Lung (tissue), 12 donors: ENCODE measurements around the gene GRB7. TPM values are rescaled to one million over a fixed set of nuclear protein-coding genes. Genes with fewer than 3 reads are reported as not detected.

Experiments
- ATAC-seq: fragments of 200-7000 bp; cut with Tn5 transposase; one replicate; pipeline ENCODE4 v1.9.1; 2020; ENCODE audit warnings: moderate number of reproducible peaks; ENCODE audit not compliant: insufficient read depth, low FRiP score
- DNase-seq, 3 donors: peaks; one replicate each; pipeline ENCODE4 v3.0.0-alpha.2; 2013 to 2017
- H3K27ac ChIP-seq, 2 donors: one replicate each; pipeline ENCODE4 v1.5.1; 2013; ENCODE audit warnings: mild to moderate bottlenecking in 2 of 2, moderate library complexity in 2 of 2, control low read depth in 1 of 2, inconsistent platforms in 1 of 2, low read depth in 1 of 2, low read length in 1 of 2
- H3K27me3 ChIP-seq, 3 donors: one replicate each; pipeline ENCODE4 v1.5.1; 2013; ENCODE audit warnings: low read length in 2 of 3; ENCODE audit not compliant: control insufficient read depth in 3 of 3, insufficient read depth in 3 of 3
- H3K36me3 ChIP-seq, 4 donors: one replicate each; pipeline ENCODE4 v1.5.1; 2013; ENCODE audit warnings: low read length in 4 of 4, mild to moderate bottlenecking in 1 of 4, moderate library complexity in 1 of 4; ENCODE audit not compliant: control insufficient read depth in 4 of 4, insufficient read depth in 4 of 4
- H3K4me1 ChIP-seq, 5 donors: one replicate each; pipeline ENCODE4 v1.5.1; 2013; ENCODE audit warnings: low read length in 5 of 5, mild to moderate bottlenecking in 2 of 5, moderate library complexity in 1 of 5; ENCODE audit not compliant: control insufficient read depth in 5 of 5, insufficient read depth in 5 of 5
- H3K4me3 ChIP-seq: one replicate; pipeline ENCODE4 v1.5.1; 2013; ENCODE audit warnings: mild to moderate bottlenecking, control low read depth, moderate library complexity
- H3K9ac ChIP-seq, 2 donors: one replicate each; pipeline ENCODE4 v1.5.1; 2013; ENCODE audit warnings: low read length in 2 of 2, control low read depth in 1 of 2; ENCODE audit not compliant: insufficient read depth in 1 of 2
- H3K9me3 ChIP-seq, 4 donors: one replicate each; pipeline ENCODE4 v1.5.1; 2013; ENCODE audit warnings: low read length in 3 of 4, mild to moderate bottlenecking in 1 of 4, moderate library complexity in 1 of 4; ENCODE audit not compliant: control insufficient read depth in 4 of 4, insufficient read depth in 3 of 4
- CTCF ChIP-seq: IDR thresholded peaks from 2 replicates; pipeline ENCODE4 v1.5.1; 2012; ENCODE audit warnings: mild to moderate bottlenecking; ENCODE audit errors: control extremely low read depth, extremely low read depth
- WGBS, 2 donors: extraction: QIAGEN DNeasy Blood & Tissue Kit; methylation state at CpG; one replicate each; pipeline ENCODE4 v1.1.7; 2013; 5-methylcytosine and 5-hydroxymethylcytosine counted together
- polyA plus RNA-seq, 2 donors: library from polyadenylated mRNA; stranded (reverse); fragments of 200-250 nt; gene quantifications; one replicate each; pipeline ENCODE4 v1.2.1, GENCODE V29; 2013
- total RNA-seq, 2 donors: library from RNA; depleted of rRNA in 1 of 2; stranded (reverse); fragments of >200 nt in 1 of 2; gene quantifications; one replicate each; pipeline ENCODE4 v1.2.1, GENCODE V29; 2014 to 2021
- donor health status: control.
- donor health status: control.
- donor health status: Bipolar disorder and iron deficiency.
- donor health status: healthy.
- donor health status: DM: yes; HTN: yes; CAD: no.

The GRB7 gene
- total and polyA plus RNA-seq, 4 donors, result 6.6 to 25.5 (median 16.6) TPM

DNA sequence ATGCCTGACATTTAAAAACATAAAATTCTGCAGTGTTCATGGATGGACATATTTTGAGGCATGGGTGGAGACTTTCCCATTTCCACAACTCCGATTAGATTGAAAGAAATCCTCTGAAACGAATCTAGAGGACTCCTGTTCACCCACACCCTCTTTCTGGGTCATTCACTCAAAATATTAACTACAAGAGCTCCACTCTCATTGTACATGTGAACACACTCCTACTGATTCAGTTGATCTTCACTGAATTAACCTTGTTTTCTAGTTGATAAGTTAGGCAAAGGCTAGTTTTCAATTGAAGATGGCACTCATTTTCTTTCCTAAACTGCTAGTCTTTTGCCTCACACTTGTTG is 44.1 kb downstream of the GRB7 start:
- ATAC-seq (no peak), DNase-seq (no peak)
- Histone ChIP-seq H3K27ac (no peak overlapping the region), H3K27me3 (peaks cover 0 to 10% (median 0%) of the 10 kb centered on the region in 3 donors), H3K36me3 (no peaks in the 10 kb centered on the region), H3K9ac (no peak overlapping the region), H3K4me1 (peaks cover 0 to 5% (median 0%) of the 10 kb centered on the region in 5 donors), H3K4me3 (no peak overlapping the region), H3K9me3 (no peaks in the 10 kb centered on the region)
- WGBS, 2 donors, result 53 to 73% methylated on average over 2 of the region's 2 CpGs
- no peak for TF ChIP-seq CTCF

DNA sequence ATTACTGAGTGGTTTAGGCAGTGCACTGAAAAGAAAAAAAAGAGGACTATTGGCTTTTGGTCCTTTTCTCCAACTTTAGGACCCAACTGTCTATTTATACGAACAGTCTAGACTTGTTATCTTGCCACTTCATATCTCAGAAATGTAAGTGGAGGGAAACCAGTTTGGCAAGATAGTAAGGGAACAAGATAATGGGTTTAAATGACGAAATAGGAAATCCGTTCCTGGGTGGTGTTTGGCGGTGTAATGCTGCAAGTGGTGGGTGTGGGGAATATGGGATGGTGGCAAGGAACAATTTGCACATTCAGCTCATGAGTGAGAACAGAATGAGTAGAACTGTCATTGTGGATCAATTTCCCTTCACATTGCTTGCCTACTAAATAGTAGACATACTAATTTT is 44.7 kb downstream of the GRB7 start:
- Histone ChIP-seq H3K9ac (no peak overlapping the region), H3K4me1 (peaks cover 0 to 5% (median 0%) of the 10 kb centered on the region in 5 donors), H3K4me3 (no peak overlapping the region), H3K27me3 (peaks cover 0 to 9% (median 0%) of the 10 kb centered on the region in 3 donors), H3K27ac (no peak overlapping the region), H3K9me3 (no peaks in the 10 kb centered on the region), H3K36me3 (no peaks in the 10 kb centered on the region)
- WGBS, 2 donors, result 17 to 25% methylated on average over 4 of the region's 4 CpGs
- TF ChIP-seq CTCF, result no peak
- peak; percentile 72 for ATAC-seq
- peak; percentile 27 to 88 (median 74) for DNase-seq

- DNase-seq, result peak in 1 of 3 donors; percentile 34
Observed at GRCh38 chr17:39782980-39783379, 45.2 kb downstream of the GRB7 start.

More at GRCh38 chr17:39782980-39783379, 45.2 kb downstream of the GRB7 start:
- H3K9ac ChIP-seq, result no peak overlapping the region
- no peaks in the 10 kb centered on the region for H3K36me3 ChIP-seq
- peaks cover 0 to 5% (median 0%) of the 10 kb centered on the region in 5 donors for H3K4me1 ChIP-seq
- ATAC-seq, result no peak
- no peak overlapping the region for H3K27ac ChIP-seq
- 68 to 90% methylated on average over 1 of the region's 1 CpG for WGBS, 2 donors
- H3K4me3 ChIP-seq, result no peak overlapping the region
- no peak for TF ChIP-seq CTCF
- H3K9me3 ChIP-seq, result no peaks in the 10 kb centered on the region
- peaks cover 0 to 7% (median 0%) of the 10 kb centered on the region in 3 donors for H3K27me3 ChIP-seq
